NCI-H2196 (cell line): Measurements from ENCODE around the gene MYBPC2.

Experiments used
- DNase-seq: peaks from one replicate; lab custom pipeline; 2025; ENCODE audit not compliant: unreplicated experiment; lab: John Stamatoyannopoulos, UW

The MYBPC2 gene

DNA sequence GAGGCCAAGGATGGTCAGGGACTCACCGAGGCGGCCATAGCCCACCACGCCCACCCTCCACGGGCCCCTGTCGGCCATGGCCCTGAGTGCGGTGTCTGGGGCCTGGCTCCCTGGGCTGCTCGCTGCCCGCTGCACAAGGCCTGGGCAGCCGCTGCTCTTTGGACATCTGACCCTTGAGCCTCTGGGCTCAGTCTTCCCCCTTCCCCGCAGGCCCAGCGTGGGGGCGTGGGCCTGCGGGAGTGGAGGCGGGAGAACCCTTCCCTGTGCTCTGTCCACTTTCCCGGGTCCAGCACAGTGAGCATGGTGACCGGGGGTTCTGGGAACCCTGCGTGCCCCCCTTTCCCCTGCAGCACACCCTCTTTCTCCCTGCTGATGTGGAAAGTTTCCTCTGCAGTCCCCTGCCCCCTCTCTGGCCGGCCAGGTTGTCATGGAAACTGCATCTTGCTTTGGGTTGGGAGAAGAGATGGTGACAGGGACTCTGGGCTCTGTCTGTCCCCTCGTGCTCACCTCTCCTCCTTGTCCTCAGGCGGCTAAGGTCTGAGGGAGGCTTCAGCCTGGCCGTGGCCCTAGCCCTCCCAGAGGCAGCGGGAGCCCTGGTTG, 81.2 kb downstream of the MYBPC2 start, which contains the start of gene ASPDH:
Gene ASPDH, minus strand, starts transcription at position 168 of the 600 bp plus-strand sequence. Its CDS starts 90 bp downstream, at position 78.
- DNase-seq: no peak

GRCh38 chr19:50514346-50515167, 81.9 kb downstream of the MYBPC2 start:
- DNase-seq: peak; percentile 68

GRCh38 chr19:50515168-50515561, 82.5 kb downstream of the MYBPC2 start:
- no peak for DNase-seq
